Measurements from ENCODE around the gene PLK5.

GRCh38 chr19:1494115-1494815 is 29.6 kb upstream of the PLK5 start:
- no peak for TF ChIP-seq CTCF (IDR thresholded peaks at IDR 0.05; ENCODE audit: low read depth, low read length, poor library complexity, severe bottlenecking)
- no peak for TF ChIP-seq EZH2phosphoT487 (IDR thresholded peaks at IDR 0.05; ENCODE audit: borderline replicate concordance, low read length)

Measured in DOHH2 (cell line).